Psoas muscle (tissue), 8 donors: ENCODE data around the gene TNRC6B. TPM values are rescaled to one million over a fixed set of nuclear protein-coding genes. Genes with fewer than 3 reads are reported as not detected.

Source experiments
- ATAC-seq, 4 donors: fragments of 200-7000 bp; cut with Tn5 transposase; one replicate each; pipeline ENCODE4 v1.9.1; 2020; ENCODE audit warnings: moderate library complexity in 3 of 4, mild to moderate bottlenecking in 2 of 4
- DNase-seq, 2 donors: peaks; one replicate each; pipeline ENCODE4 v3.0.0-alpha.2; 2020
- H3K27ac ChIP-seq: fragments of 200-600 bp; one replicate; pipeline ENCODE4 v1.8.0; 2022
- H3K27me3 ChIP-seq, 3 donors: fragments of 200-600 bp in 1 of 3; one replicate each; pipeline versions ENCODE4 v1.6.1 to v1.8.0; 2013 to 2022; ENCODE audit warnings: low read length in 2 of 3, mild to moderate bottlenecking in 2 of 3, moderate library complexity in 1 of 3; ENCODE audit not compliant: insufficient read depth in 3 of 3
- H3K36me3 ChIP-seq, 2 donors: fragments of 200-600 bp in 1 of 2; one replicate each; pipeline versions ENCODE4 v1.6.1 to v1.8.0; 2013 to 2022; ENCODE audit warnings: low read depth in 1 of 2, mild to moderate bottlenecking in 1 of 2, moderate library complexity in 1 of 2; ENCODE audit not compliant: insufficient read depth in 1 of 2
- H3K4me1 ChIP-seq: fragments of 200-600 bp; one replicate; pipeline ENCODE4 v1.8.0; 2022
- H3K4me3 ChIP-seq: fragments of 200-600 bp; one replicate; pipeline ENCODE4 v1.8.0; 2022; ENCODE audit warnings: mild to moderate bottlenecking
- H3K9me3 ChIP-seq: fragments of 200-600 bp; one replicate; pipeline ENCODE4 v1.8.0; 2022
- CTCF ChIP-seq: fragments of 200-600 bp; IDR thresholded peaks from one replicate; pipeline ENCODE4 v1.8.0; 2022; ENCODE audit warnings: antibody characterized with exemption
- WGBS, 3 donors: extraction: QIAGEN DNeasy Blood & Tissue Kit; methylation state at CpG; one replicate each; pipeline versions ENCODE4 v1.1.6 to v1.1.7; 2013; 5-methylcytosine and 5-hydroxymethylcytosine counted together
- intact Hi-C, 2 donors: fragments of 100-400 bp; cut with DNase I; formaldehyde crosslinking; loops; one replicate each; pipeline versions ENCODE4 v1.11.0 to v1.14.2; 2022
- polyA plus RNA-seq, 3 donors: library from polyadenylated mRNA; stranded (reverse); fragments of 200-250 nt; gene quantifications; one replicate each; pipeline ENCODE4 v1.2.3, GENCODE V29; 2013
- total RNA-seq, 4 donors: library from RNA; stranded (reverse); fragmentation: NEBNext Ultra II Directional in 2 of 4; extraction: Animal tissue kit (Norgen Biotek cat#: 25700) in 2 of 4; gene quantifications; one replicate each; pipeline versions ENCODE4 v1.2.1 to v1.2.4, GENCODE V29; 2021 to 2023
- donor health status: healthy with polysubstance abuse.
- donor health status: DM: no; HTN: no; CAD: no; lungs with moderate emphysema.
- donor health status: Bipolar disorder and iron deficiency.
- donor health status: healthy.
- donor health status: DM: yes; HTN: yes; CAD: no.
- donor health status: DM: no; HTN: no; CAD: no.
- donor health status: DM: no; HTN: no; CAD: no.
- donor health status: DM: yes; HTN: yes; CAD: no.

The TNRC6B gene
- total and polyA plus RNA-seq, 7 donors = 2.2 to 49.4 (median 27.9) TPM

- H3K27me3 ChIP-seq = no peaks in the 10 kb centered on the region
- peak overlapping the region; percentile 84 for H3K27ac ChIP-seq
- no peak for TF ChIP-seq CTCF
- peak in 3 of 4 donors; percentile 22 to 51 (median 27) for ATAC-seq
- H3K9me3 ChIP-seq = no peaks in the 10 kb centered on the region
- no peak for DNase-seq
- peak overlapping the region; percentile 80 for H3K4me3 ChIP-seq
- no peaks in the 10 kb centered on the region for H3K36me3 ChIP-seq
- peaks cover 72% of the 10 kb centered on the region for H3K4me1 ChIP-seq
- intact Hi-C loops = loop anchor here in 1 of 2 donors (5.0 kb wide), 2 partner anchors 131 to 169 kb away; partner anchors contain the start of gene ADSL
- WGBS, 3 donors = 1 to 2% (median 2%) methylated on average over 17 of the region's 17 CpGs
Observed at GRCh38 chr22:40178417-40179409, 988 bp downstream of the TNRC6B start.

- H3K27me3 ChIP-seq = no peaks in the 10 kb centered on the region
- intact Hi-C loops = loop anchor here in 1 of 2 donors (5.0 kb wide), 2 partner anchors 132 to 168 kb away; partner anchors contain the start of gene ADSL
- no peaks in the 10 kb centered on the region for H3K9me3 ChIP-seq
- H3K4me3 ChIP-seq = peak overlapping the region; percentile 80
- H3K27ac ChIP-seq = peak overlapping the region; percentile 84
- peaks cover 80% of the 10 kb centered on the region for H3K4me1 ChIP-seq
- DNase-seq (no peak), ATAC-seq (no peak)
- 42 to 62% (median 53%) methylated on average over 2 of the region's 2 CpGs for WGBS, 3 donors
- no peaks in the 10 kb centered on the region for H3K36me3 ChIP-seq
- TF ChIP-seq CTCF = no peak
Observed at GRCh38 chr22:40179526-40179925, 1.8 kb downstream of the TNRC6B start.

DNA sequence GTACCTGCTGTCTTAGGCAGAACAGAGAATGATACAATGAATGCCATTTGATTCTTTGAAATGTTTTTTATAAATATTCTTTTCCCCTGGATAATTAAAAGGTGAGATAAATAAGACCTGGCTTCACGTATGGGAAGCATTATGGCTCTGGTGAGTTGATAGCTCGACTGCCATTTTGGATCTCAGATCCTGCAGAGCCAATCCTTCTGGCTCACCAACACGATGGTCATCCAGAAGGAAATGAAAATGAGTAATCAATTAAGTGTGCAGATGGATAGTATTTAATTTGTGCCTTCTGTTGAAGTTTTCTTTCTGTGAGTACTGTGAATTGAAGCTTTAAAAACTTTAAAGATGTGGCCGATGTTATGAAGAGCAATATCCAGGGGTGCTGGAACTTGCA lies 2.7 kb downstream of the TNRC6B start:
- TF ChIP-seq CTCF = no peak
- H3K27ac ChIP-seq = peak overlapping the region; percentile 84
- peak overlapping the region; percentile 80 for H3K4me3 ChIP-seq
- DNase-seq = no peak
- intact Hi-C loops = loop anchor here in 1 of 2 donors (10.0 kb wide), 1 partner anchor 94 kb away; no protein-coding TSS in a partner anchor
- H3K9me3 ChIP-seq = no peaks in the 10 kb centered on the region
- no peaks in the 10 kb centered on the region for H3K36me3 ChIP-seq
- no peak for ATAC-seq
- H3K4me1 ChIP-seq = peaks cover 86% of the 10 kb centered on the region
- no peaks in the 10 kb centered on the region for H3K27me3 ChIP-seq
- WGBS, 3 donors = 53 to 63% (median 53%) methylated on average over 4 of the region's 4 CpGs

DNA sequence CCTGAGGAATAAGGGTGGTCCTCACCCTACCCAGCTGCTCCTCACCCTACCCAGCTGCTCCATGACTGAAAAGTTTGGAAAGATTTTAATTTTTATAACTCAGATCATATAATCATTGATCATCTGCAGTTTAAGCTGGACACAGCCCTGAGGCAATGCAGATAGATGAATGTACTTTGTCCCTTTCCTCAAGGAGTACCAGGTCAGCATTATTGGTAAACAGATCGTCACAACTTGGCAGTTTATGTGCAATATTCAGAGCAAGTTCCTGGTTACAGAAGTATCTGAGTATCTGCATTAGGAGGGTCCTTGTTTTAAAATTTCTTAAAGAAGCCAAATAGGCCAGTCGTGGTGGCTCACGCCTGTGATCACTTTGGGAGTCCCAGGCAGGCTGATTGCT lies 3.6 kb downstream of the TNRC6B start:
- H3K27me3 ChIP-seq = no peaks in the 10 kb centered on the region
- H3K9me3 ChIP-seq = no peaks in the 10 kb centered on the region
- 70 to 77% (median 76%) methylated on average over 3 of the region's 3 CpGs for WGBS, 3 donors
- DNase-seq (no peak), ATAC-seq (no peak)
- peaks cover 86% of the 10 kb centered on the region for H3K4me1 ChIP-seq
- no peaks in the 10 kb centered on the region for H3K36me3 ChIP-seq
- intact Hi-C loops = loop anchor here in 1 of 2 donors (10.0 kb wide), 1 partner anchor 93 kb away; no protein-coding TSS in a partner anchor
- H3K4me3 ChIP-seq = no peak overlapping the region
- no peak for TF ChIP-seq CTCF
- H3K27ac ChIP-seq = peak overlapping the region; percentile 82
